ENCODE data around the gene SCYGR5.

- TF ChIP-seq REST (IDR thresholded peaks at IDR 0.05; ENCODE audit: low read depth) (no peak), NFIC (IDR thresholded peaks at IDR 0.05) (no peak), RAD21 (IDR thresholded peaks at IDR 0.05; ENCODE audit: low read depth) (no peak), TCF12 (IDR thresholded peaks at IDR 0.05; ENCODE audit: low read depth) (no peak), TAF1 (IDR thresholded peaks at IDR 0.05; ENCODE audit: low read depth) (no peak), CEBPB (IDR thresholded peaks at IDR 0.05) (no peak)
- TF ChIP-seq, protein P1, sequence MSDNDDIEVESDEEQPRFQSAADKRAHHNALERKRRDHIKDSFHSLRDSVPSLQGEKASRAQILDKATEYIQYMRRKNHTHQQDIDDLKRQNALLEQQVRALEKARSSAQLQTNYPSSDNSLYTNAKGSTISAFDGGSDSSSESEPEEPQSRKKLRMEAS (IDR thresholded peaks at IDR 0.05) = no peak
Observed at GRCh38 chr2:227653419-227653818, 13.2 kb upstream of the SCYGR5 start.
